Endothelial cell of umbilical vein (primary cell): Measurements from ENCODE around the gene CEACAM16.

Source experiments
- EZH2 ChIP-seq: IDR thresholded peaks from 2 replicates; pipeline ENCODE4 v1.6.1; 2012; ENCODE audit warnings: borderline replicate concordance, low read depth, mild to moderate bottlenecking, moderate library complexity, low read length, inconsistent platforms; ENCODE audit not compliant: severe bottlenecking
- FOS ChIP-seq: IDR thresholded peaks from 2 replicates; pipeline ENCODE4 v1.6.1; 2011; ENCODE audit warnings: mild to moderate bottlenecking, low read length, moderate library complexity, borderline replicate concordance; ENCODE audit not compliant: insufficient read depth
- GATA2 ChIP-seq: IDR thresholded peaks from 2 replicates; pipeline ENCODE4 v1.7.0; 2011; ENCODE audit warnings: low read depth, mild to moderate bottlenecking, moderate library complexity, mixed read lengths, low read length; ENCODE audit not compliant: insufficient read length, insufficient read depth
- MAX ChIP-seq: IDR thresholded peaks from 2 replicates; pipeline ENCODE4 v1.6.1; 2011; ENCODE audit not compliant: insufficient read depth, insufficient read length
- MYC ChIP-seq: IDR thresholded peaks from one replicate; pipeline ENCODE4 v1.6.1; 2011; ENCODE audit warnings: mild to moderate bottlenecking, low read depth, low read length
- POLR2A ChIP-seq: IDR thresholded peaks from 2 replicates; pipeline ENCODE4 v1.6.1; 2012; ENCODE audit warnings: low read depth, mild to moderate bottlenecking, control low read depth, low read length
- POLR2AphosphoS5 ChIP-seq: IDR thresholded peaks from 2 replicates; pipeline ENCODE4 v1.6.1; 2012; ENCODE audit warnings: low read depth, mild to moderate bottlenecking, control low read depth, low read length, moderate library complexity; ENCODE audit not compliant: insufficient read depth
- TF ChIP-seq, protein P1 (sequence below), 2 donors: IDR thresholded peaks; 1 replicate in 1 of 2; 2 replicates in 1 of 2; pipeline ENCODE4 v1.5.1; 2011; ENCODE audit warnings: low read length in 2 of 2, mild to moderate bottlenecking in 2 of 2, moderate library complexity in 2 of 2, control low read depth in 1 of 2, inconsistent platforms in 1 of 2, low read depth in 1 of 2; ENCODE audit not compliant: insufficient read depth in 1 of 2; ENCODE audit errors: extremely low read depth in 1 of 2

DNA sequence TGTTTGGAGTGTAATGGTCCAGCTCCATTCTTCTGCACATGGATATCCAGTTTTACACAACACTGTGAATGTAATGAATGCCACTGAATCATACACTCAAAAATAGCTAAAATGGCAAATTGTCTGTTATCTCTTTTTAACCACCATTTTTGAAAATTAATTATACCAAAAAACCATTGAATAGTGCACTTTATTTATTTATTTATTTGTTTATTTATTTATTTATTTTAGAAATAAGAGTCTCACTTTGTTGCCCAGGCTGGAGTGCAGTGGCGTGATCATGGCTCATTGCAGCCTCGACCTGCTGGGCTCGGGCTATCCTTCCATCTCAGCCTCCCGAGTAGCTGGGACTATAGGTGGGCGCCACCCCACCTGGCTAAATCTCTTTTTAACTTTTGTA is 35.0 kb upstream of the CEACAM16 start:
- TF ChIP-seq, protein P1, sequence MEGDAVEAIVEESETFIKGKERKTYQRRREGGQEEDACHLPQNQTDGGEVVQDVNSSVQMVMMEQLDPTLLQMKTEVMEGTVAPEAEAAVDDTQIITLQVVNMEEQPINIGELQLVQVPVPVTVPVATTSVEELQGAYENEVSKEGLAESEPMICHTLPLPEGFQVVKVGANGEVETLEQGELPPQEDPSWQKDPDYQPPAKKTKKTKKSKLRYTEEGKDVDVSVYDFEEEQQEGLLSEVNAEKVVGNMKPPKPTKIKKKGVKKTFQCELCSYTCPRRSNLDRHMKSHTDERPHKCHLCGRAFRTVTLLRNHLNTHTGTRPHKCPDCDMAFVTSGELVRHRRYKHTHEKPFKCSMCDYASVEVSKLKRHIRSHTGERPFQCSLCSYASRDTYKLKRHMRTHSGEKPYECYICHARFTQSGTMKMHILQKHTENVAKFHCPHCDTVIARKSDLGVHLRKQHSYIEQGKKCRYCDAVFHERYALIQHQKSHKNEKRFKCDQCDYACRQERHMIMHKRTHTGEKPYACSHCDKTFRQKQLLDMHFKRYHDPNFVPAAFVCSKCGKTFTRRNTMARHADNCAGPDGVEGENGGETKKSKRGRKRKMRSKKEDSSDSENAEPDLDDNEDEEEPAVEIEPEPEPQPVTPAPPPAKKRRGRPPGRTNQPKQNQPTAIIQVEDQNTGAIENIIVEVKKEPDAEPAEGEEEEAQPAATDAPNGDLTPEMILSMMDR (IDR thresholded peaks at IDR 0.05; ENCODE audit: extremely low read depth in 1 of 2, insufficient read depth in 1 of 2, low read depth in 1 of 2, low read length in 2 of 2): no peak
- no peak for TF ChIP-seq POLR2AphosphoS5
- no peak for TF ChIP-seq GATA2
- TF ChIP-seq MAX: no peak
- TF ChIP-seq POLR2A: no peak
- no peak for TF ChIP-seq EZH2
- TF ChIP-seq FOS: no peak
- TF ChIP-seq MYC: no peak
